ENCODE results near the gene SRSF1. TPM values are rescaled to one million over a fixed set of nuclear protein-coding genes. Genes with fewer than 3 reads are reported as not detected.

SRSF1 gene
- total RNA-seq, 1 experiment from 2014 or later, result 381 TPM

- no peak for TF ChIP-seq CTCF (IDR thresholded peaks at IDR 0.05; ENCODE audit: unreplicated experiment)
- no peak overlapping the region for H3K27ac Mint-ChIP-seq (ENCODE audit: low read depth, unreplicated experiment)
- no peak overlapping the region for H3K4me3 Mint-ChIP-seq (ENCODE audit: unreplicated experiment)
- ChIA-PET CTCF (interaction anchor here (0.6 to 0.7 kb wide), 2 partner anchors 19 to 33 kb away, joined by 3 to 4 read pairs; no protein-coding TSS in a partner anchor), POLR2A (no interaction called here)
- peaks cover 6% of the 10 kb centered on the region for H3K36me3 Mint-ChIP-seq (ENCODE audit: insufficient read depth, unreplicated experiment)
- intact Hi-C loops (cut with micrococcal nuclease), result no loop called here
- no peak for DNase-seq (ENCODE audit: unreplicated experiment)
- no TSS peak for BruUV-seq (replicated peaks)
- H3K9me3 Mint-ChIP-seq (ENCODE audit: unreplicated experiment), result peaks cover 7% of the 10 kb centered on the region
- no peaks in the 10 kb centered on the region for H3K4me1 Mint-ChIP-seq (ENCODE audit: insufficient read depth, unreplicated experiment)
- H3K27me3 Mint-ChIP-seq (ENCODE audit: insufficient read depth, unreplicated experiment), result peaks cover 27% of the 10 kb centered on the region
Observed at GRCh38 chr17:58032691-58033415, 25.8 kb upstream of the SRSF1 start.

GRCh38 chr17:58028578-58028977 is 21.5 kb upstream of the SRSF1 start:
- H3K27ac Mint-ChIP-seq (ENCODE audit: low read depth, unreplicated experiment), result no peak overlapping the region
- TF ChIP-seq CTCF (IDR thresholded peaks at IDR 0.05; ENCODE audit: unreplicated experiment), result no peak
- peaks cover 62% of the 10 kb centered on the region for H3K27me3 Mint-ChIP-seq (ENCODE audit: insufficient read depth, unreplicated experiment)
- H3K36me3 Mint-ChIP-seq (ENCODE audit: insufficient read depth, unreplicated experiment), result peaks cover 6% of the 10 kb centered on the region
- ChIA-PET CTCF (no interaction called here), POLR2A (no interaction called here)
- H3K4me1 Mint-ChIP-seq (ENCODE audit: insufficient read depth, unreplicated experiment), result no peaks in the 10 kb centered on the region
- H3K4me3 Mint-ChIP-seq (ENCODE audit: unreplicated experiment), result no peak overlapping the region
- peaks cover 7% of the 10 kb centered on the region for H3K9me3 Mint-ChIP-seq (ENCODE audit: unreplicated experiment)
- BruUV-seq (replicated peaks), result no TSS peak
- intact Hi-C loops (cut with micrococcal nuclease), result no loop called here
- no peak for DNase-seq (ENCODE audit: unreplicated experiment)

- no peak for DNase-seq (ENCODE audit: unreplicated experiment)
- ChIA-PET POLR2A (no interaction called here), CTCF (interaction anchor here (0.7 kb wide), 2 partner anchors 174 to 240 kb away, joined by 3 to 4 read pairs; no protein-coding TSS in a partner anchor)
- no peak overlapping the region for H3K4me3 Mint-ChIP-seq (ENCODE audit: unreplicated experiment)
- peaks cover 21% of the 10 kb centered on the region for H3K27me3 Mint-ChIP-seq (ENCODE audit: insufficient read depth, unreplicated experiment)
- no peaks in the 10 kb centered on the region for H3K36me3 Mint-ChIP-seq (ENCODE audit: insufficient read depth, unreplicated experiment)
- no peak for TF ChIP-seq CTCF (IDR thresholded peaks at IDR 0.05; ENCODE audit: unreplicated experiment)
- no peak overlapping the region for H3K27ac Mint-ChIP-seq (ENCODE audit: low read depth, unreplicated experiment)
- BruUV-seq (replicated peaks), result no TSS peak
- H3K4me1 Mint-ChIP-seq (ENCODE audit: insufficient read depth, unreplicated experiment), result no peaks in the 10 kb centered on the region
- no peaks in the 10 kb centered on the region for H3K9me3 Mint-ChIP-seq (ENCODE audit: unreplicated experiment)
- intact Hi-C loops (cut with micrococcal nuclease), result no loop called here
Observed at GRCh38 chr17:58020401-58020800, 13.4 kb upstream of the SRSF1 start.

GRCh38 chr17:58019521-58019920 is 12.5 kb upstream of the SRSF1 start:
- ChIA-PET POLR2A (no interaction called here), CTCF (interaction anchor here (1.1 kb wide), 1 partner anchor 20 kb away, joined by 5 read pairs; no protein-coding TSS in a partner anchor)
- H3K4me3 Mint-ChIP-seq (ENCODE audit: unreplicated experiment), result no peak overlapping the region
- no peaks in the 10 kb centered on the region for H3K36me3 Mint-ChIP-seq (ENCODE audit: insufficient read depth, unreplicated experiment)
- peaks cover 13% of the 10 kb centered on the region for H3K27me3 Mint-ChIP-seq (ENCODE audit: insufficient read depth, unreplicated experiment)
- TF ChIP-seq CTCF (IDR thresholded peaks at IDR 0.05; ENCODE audit: unreplicated experiment), result no peak
- intact Hi-C loops (cut with micrococcal nuclease), result no loop called here
- no peaks in the 10 kb centered on the region for H3K4me1 Mint-ChIP-seq (ENCODE audit: insufficient read depth, unreplicated experiment)
- no peak overlapping the region for H3K27ac Mint-ChIP-seq (ENCODE audit: low read depth, unreplicated experiment)
- DNase-seq (ENCODE audit: unreplicated experiment), result no peak
- H3K9me3 Mint-ChIP-seq (ENCODE audit: unreplicated experiment), result no peaks in the 10 kb centered on the region
- no TSS peak for BruUV-seq (replicated peaks)
